ENCODE measurements around the gene SMAD6.

The SMAD6 gene

GRCh38 chr15:66758844-66759243 is 56.8 kb downstream of the SMAD6 start:
- no peak for DNase-seq (ENCODE audit: low read depth in 2 of 2)

GRCh38 chr15:66760097-66760967 is 58.3 kb downstream of the SMAD6 start:
- no peak for DNase-seq (ENCODE audit: low read depth in 2 of 2)

DNA sequence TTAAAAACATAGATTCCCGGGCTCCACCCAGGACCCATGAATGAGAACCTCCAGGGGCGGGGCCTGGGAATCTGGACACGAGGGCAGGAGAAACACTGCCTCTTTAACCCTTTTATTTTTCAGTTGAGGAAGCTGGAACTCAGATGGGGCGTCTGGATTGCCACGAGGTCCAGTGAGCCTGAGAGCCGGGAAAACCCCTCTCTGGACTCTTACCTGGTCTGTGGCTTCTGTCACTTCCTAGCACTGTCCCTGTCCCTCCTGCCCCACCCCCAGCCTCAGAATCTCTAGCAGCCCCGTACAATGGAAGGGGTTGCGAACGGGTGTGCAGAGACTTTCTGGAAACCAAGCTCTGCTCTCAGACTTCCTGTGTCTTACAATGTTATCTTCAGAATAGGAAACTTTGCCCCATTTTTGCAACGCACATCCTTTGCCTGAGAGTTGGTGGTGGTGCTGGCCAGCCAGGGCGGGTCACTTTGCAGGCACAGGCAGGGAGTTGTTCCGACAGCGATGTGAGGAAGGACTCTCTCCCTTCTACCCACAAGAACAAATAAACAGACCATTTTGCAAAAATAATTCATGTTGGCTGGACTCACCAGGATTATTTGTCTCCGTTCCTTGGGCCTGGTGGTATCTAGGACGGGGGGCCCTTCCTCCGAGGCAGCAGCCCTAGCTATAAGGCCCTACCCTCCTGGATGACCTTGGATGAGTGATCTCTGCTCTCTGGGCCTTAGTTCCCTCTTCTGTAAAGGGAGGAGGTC is 59.1 kb downstream of the SMAD6 start:
- no peak for DNase-seq (ENCODE audit: low read depth in 2 of 2)

DNA sequence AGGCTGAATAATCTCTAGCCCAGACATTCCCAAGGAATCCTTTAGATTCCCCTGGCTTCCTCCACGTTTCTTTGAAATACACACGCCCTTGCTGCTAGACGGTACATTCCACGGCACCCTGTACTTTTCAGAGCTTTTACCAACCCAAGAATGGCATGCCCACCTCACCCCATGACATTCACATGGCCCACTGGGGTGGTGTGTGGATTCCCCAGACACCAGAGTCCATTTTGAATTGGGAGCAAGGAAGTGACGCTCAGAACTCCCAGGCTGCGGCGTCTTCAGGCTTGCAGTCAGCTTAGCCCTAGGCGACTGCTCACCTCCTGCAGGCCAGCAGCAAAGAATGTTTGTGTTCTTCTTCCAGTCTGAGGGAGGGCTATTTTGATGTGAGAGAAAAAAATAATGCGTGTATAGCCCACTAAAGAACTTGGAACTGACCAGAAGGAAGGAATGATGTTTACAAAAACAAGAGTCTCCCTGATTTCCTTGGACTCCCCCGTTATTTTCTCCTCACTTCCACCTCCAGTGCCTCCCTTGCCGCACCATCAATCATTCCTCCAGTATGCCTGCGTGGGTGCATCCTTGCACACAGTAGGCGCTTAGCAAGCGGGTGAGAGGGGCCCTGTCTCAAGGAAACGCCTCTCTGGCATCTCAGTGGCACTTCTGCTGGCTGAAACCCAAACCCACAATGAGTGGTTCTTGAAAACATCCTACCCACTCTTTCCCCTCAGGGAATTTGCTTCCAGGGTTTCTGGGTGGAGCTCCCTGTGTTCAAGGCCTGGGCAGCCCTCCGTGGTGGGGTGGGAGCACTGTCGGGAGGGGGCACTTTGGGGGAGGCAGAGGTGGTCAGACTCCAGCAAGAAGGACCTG is 59.9 kb downstream of the SMAD6 start:
- no peak for DNase-seq (ENCODE audit: low read depth in 2 of 2)

DNA sequence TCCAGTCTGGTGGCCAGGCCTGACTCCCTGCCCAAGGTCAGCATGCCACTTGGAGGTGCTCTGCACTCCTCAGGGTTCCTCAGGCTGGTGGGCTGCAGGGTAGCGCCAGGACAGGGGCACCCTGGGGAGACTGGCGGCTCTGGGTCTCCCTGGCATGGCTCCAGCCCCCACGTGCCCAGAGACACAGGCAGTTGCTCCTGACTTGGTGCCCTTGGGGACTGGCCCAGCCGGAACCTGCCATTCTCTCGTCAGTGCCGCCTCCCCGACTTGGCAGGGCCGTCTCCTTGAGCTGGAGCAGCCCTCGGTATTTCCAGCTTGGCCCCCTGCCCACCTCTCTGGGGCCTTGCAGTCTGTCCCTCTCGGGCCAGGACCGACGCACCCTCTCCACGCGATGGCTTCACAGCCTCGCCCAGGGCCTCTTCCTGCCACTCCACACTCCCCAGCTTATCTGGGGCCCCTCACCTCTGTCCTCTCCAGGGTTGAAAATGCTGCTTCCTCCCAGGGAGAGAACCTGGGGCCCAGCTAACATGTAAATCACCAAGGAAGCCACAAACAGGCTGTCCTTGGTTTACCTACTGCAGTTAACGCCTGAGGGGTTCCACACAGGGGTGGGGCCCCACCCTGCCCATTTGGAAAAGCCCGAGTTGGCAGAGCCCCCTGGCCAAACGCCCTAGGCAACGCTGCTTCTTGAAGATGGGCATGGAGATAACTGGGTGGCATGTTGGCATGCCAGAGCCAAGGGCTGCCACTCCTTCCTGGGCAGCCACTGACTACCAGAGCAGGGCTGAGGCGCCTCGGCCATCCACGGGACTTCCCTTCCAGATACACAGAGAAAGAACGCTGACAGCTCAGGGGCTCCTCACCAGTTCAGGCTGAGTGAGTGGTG is 61.4 kb downstream of the SMAD6 start:
- DNase-seq (ENCODE audit: low read depth in 2 of 2), result no peak

DNA sequence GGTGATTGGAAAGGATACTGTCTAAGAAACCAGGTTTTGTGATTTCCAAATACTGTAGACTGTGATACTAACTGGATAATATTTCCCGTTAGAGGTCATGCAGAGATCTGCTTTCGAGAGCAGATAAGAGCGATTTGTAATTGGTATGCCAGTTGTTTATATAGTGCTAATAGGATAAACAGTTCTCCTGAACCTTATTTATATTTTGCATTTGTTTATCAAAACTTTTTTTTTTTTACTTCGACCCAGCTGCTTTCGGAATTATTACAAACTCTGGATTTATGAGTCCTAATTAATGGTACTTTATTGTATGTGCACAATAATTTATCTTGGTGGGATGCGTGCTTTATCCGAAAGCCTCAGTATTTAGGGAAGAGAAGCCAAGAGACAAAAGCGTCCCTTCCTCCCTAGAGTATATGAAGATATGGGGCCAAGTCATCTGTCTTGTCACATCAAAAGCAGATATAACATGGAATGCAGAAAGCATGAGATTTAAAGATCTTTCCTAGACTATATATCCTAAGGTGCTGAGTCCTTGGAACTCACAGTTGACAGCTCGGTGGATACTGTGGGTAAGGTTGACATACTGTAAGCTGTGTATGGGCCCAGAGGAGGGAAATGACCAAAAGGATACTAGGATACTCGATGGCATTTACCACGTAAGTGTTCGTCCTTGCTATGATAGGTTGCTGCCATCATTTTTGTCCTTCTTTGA is 62.2 kb downstream of the SMAD6 start:
- DNase-seq (ENCODE audit: low read depth in 2 of 2), result no peak

- DNase-seq (ENCODE audit: low read depth in 2 of 2), result no peak
Measured at GRCh38 chr15:66765478-66766281, 63.6 kb downstream of the SMAD6 start.

DNA sequence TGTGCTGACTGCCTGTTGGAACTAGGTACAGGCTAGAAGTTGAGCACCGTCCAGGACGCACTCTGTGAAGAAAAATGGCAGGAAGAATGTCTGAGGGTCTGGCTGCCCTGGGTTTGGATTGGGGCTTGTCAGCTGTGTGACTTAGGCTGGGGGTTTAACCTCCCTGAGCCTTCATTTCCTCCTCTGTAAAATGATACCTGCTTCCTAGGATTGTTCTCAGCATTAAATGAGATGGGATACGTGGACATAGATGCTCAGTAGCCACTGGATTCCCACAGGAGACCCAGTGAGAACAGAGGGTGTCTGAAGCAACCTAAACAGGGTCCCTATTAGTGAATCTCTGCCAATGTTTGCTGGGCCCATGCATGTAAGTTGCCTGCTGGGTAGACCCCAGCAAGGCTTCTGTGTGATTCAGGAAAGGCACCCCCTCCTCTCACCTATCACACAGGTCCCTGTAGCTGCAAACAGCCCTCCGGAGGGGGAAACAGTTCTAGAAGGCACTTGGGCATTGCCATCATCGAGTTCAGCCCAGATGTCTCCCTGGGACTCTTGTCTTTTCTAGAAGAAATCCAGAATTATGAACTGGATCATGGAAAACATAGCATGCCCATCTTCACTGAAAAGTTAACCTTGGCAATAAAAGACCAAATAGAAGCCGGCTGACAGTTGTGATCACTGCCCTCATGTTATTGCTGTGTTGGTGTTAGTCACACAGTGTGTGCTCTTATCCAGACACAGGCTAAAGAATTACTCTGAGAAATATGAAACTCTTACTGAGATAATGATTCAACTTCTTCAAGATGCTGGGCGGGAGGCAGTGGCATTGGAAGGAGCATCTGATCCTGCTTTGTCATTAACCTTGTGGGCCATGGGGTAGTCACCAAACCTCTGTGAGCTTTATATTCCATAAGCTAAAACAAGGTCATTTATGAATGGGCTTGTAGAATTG is 64.5 kb downstream of the SMAD6 start:
- DNase-seq (ENCODE audit: low read depth in 2 of 2), result no peak

GRCh38 chr15:66767240-66767659 is 65.2 kb downstream of the SMAD6 start:
- no peak for DNase-seq (ENCODE audit: low read depth in 2 of 2)

GRCh38 chr15:66768987-66769386 is 67.0 kb downstream of the SMAD6 start:
- no peak for DNase-seq (ENCODE audit: low read depth in 2 of 2)

GRCh38 chr15:66770518-66771350 is 68.7 kb downstream of the SMAD6 start:
- DNase-seq (ENCODE audit: low read depth in 2 of 2), result no peak

GRCh38 chr15:66771351-66771650 is 69.3 kb downstream of the SMAD6 start:
- DNase-seq (ENCODE audit: low read depth in 2 of 2), result no peak

GRCh38 chr15:66772604-66773128 is 70.6 kb downstream of the SMAD6 start:
- no peak for DNase-seq (ENCODE audit: low read depth in 2 of 2)

DNA sequence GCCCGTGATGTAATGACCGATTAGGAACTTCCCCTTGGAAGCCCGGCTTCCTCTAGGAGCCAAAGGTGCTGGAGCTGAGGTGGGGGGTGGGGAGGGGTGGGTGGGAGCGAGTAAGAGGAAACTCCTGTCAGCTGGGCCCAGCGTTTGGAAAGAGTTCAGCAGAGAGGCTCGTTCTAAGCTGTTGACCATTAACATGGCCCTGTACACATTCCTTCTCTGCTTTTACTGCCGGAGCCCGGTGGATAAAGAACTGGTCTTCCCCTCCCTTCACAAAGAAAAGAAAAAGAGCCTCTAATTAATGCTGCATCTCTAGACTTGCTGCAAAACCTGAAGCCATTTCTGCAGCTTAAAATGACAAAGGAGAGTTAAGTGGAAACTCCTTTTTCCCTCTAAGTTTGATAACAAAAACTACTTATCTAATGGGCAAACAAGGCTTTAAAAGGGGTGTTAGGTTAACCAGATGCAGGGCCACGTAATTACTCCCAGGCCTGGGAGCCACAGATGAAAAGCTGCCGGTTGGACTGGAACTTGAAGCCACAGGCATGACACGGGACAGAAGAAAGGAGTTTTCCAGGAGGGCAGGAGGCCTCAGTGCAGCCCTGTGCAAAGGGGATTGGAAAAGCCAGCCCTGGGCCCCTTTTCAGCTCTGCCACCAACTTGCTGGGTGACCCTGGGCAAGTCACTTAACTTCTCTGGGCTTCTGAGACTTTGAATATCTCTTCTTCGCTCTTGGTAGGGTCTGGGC is 71.3 kb downstream of the SMAD6 start:
- no peak for DNase-seq (ENCODE audit: low read depth in 2 of 2)

DNA sequence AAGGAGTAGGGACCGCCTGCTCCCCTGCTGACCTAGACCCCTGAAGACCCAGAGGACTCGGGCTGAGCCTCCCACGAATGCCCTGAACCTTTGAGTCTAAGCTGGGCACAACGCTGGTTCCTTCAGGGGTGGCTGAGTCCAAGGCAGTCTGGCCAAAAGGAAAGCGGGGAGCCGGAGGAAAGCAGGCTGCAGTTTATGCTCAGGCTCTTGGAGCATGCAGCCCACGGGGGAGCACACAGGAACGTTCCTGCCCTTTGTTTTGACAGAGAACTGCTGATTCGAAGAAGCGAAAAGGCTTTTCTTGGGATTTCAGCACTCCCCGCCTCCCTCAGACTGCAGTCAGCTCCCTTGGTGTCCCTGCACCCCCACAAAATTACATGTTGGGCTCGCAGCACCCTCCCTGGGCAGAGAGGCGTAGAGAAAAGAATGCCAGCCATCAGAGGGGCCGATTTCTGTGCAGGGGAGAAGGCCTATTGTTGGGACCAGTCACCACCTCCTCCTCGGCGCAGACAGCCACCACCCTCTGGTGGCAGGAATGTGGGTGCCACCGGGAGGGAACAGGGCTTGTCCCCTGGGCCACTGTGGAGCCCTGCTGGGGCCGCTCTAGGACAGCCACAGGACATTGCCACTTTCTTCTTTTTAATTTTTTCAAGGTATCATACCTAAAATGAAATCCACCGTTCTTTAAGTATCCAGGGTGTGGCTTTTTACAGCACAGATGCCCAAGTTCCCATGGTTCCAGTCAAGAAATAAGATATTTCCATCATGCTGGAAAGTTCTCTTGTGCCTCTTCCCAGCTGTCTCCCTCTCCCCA is 72.2 kb downstream of the SMAD6 start:
- DNase-seq (ENCODE audit: low read depth in 2 of 2), result peak in 1 of 2 donors; percentile 29

All from stimulated activated CD4-positive, alpha-beta T cell treated with anti-CD3 and anti-CD28 coated beads, Interleukin-4, amount 100 ng/mL, for 48 hours (primary cell).